Ishikawa (cell line): ENCODE results near the gene LRRC26.

Experiments used
- CEBPB ChIP-seq: IDR thresholded peaks from 2 replicates; pipeline ENCODE4 v1.6.1; 2012
- CREB1 ChIP-seq: IDR thresholded peaks from 2 replicates; pipeline ENCODE4 v1.6.1; 2012; ENCODE audit warnings: low read depth
- EGR1 ChIP-seq: IDR thresholded peaks from 2 replicates; pipeline ENCODE4 v1.6.1; 2012
- EP300 ChIP-seq: IDR thresholded peaks from 2 replicates; pipeline ENCODE4 v1.6.1; 2012; ENCODE audit warnings: borderline replicate concordance
- FOXM1 ChIP-seq: IDR thresholded peaks from 2 replicates; pipeline ENCODE4 v1.6.1; 2012; ENCODE audit warnings: low read depth, borderline replicate concordance
- MAX ChIP-seq: IDR thresholded peaks from 2 replicates; pipeline ENCODE4 v1.6.1; 2012
- NFIC ChIP-seq: IDR thresholded peaks from 2 replicates; pipeline ENCODE4 v1.6.1; 2012
- RAD21 ChIP-seq: IDR thresholded peaks from 2 replicates; pipeline ENCODE4 v1.6.1; 2012; ENCODE audit warnings: low read depth
- REST ChIP-seq: IDR thresholded peaks from 2 replicates; pipeline ENCODE4 v1.6.1; 2012; ENCODE audit warnings: low read depth, mild to moderate bottlenecking
- TAF1 ChIP-seq: IDR thresholded peaks from 2 replicates; pipeline ENCODE4 v1.6.1; 2012; ENCODE audit warnings: low read depth, mild to moderate bottlenecking
- TCF12 ChIP-seq: IDR thresholded peaks from 2 replicates; pipeline ENCODE4 v1.6.1; 2012; ENCODE audit warnings: low read depth
- TEAD4 ChIP-seq: IDR thresholded peaks from 2 replicates; pipeline ENCODE4 v1.6.1; 2012
- USF1 ChIP-seq: IDR thresholded peaks from 2 replicates; pipeline ENCODE4 v1.6.1; 2012
- YY1 ChIP-seq: IDR thresholded peaks from 2 replicates; pipeline ENCODE4 v1.6.1; 2012; ENCODE audit warnings: low read depth
- ZBTB7A ChIP-seq: IDR thresholded peaks from 2 replicates; pipeline ENCODE4 v1.6.1; 2012; ENCODE audit warnings: low read depth

LRRC26 gene

GRCh38 chr9:137186385-137186784 lies 16.5 kb upstream of the LRRC26 start:
- no peak for TF ChIP-seq YY1
- TF ChIP-seq ZBTB7A, result no peak
- TF ChIP-seq CEBPB, result no peak
- no peak for TF ChIP-seq TAF1
- TF ChIP-seq TEAD4, result no peak
- no peak for TF ChIP-seq CREB1
- no peak for TF ChIP-seq NFIC
- TF ChIP-seq TCF12, result no peak
- TF ChIP-seq USF1, result no peak
- TF ChIP-seq FOXM1, result no peak
- no peak for TF ChIP-seq RAD21
- TF ChIP-seq MAX, result no peak
- TF ChIP-seq EGR1, result no peak
- no peak for TF ChIP-seq REST
- TF ChIP-seq EP300, result no peak

- no peak for TF ChIP-seq TCF12
- TF ChIP-seq MAX, result no peak
- no peak for TF ChIP-seq CEBPB
- no peak for TF ChIP-seq FOXM1
- no peak for TF ChIP-seq CREB1
- TF ChIP-seq TEAD4, result no peak
- no peak for TF ChIP-seq ZBTB7A
- TF ChIP-seq RAD21, result no peak
- TF ChIP-seq USF1, result no peak
- no peak for TF ChIP-seq EGR1
- TF ChIP-seq EP300, result no peak
- TF ChIP-seq REST, result no peak
- no peak for TF ChIP-seq NFIC
Measured at GRCh38 chr9:137185921-137186320, 16.1 kb upstream of the LRRC26 start.

- TF ChIP-seq USF1, result no peak
- TF ChIP-seq CEBPB, result no peak
- no peak for TF ChIP-seq FOXM1
- TF ChIP-seq EP300, result no peak
- no peak for TF ChIP-seq RAD21
Measured at GRCh38 chr9:137184881-137185660, 15.2 kb upstream of the LRRC26 start.

- TF ChIP-seq REST, result no peak
- no peak for TF ChIP-seq TEAD4
- no peak for TF ChIP-seq TAF1
- no peak for TF ChIP-seq USF1
- TF ChIP-seq EP300, result no peak
- no peak for TF ChIP-seq CREB1
- no peak for TF ChIP-seq FOXM1
- TF ChIP-seq MAX, result no peak
- no peak for TF ChIP-seq CEBPB
- TF ChIP-seq TCF12, result no peak
- no peak for TF ChIP-seq NFIC
- no peak for TF ChIP-seq RAD21
- no peak for TF ChIP-seq YY1
- no peak for TF ChIP-seq EGR1
Measured at GRCh38 chr9:137183980-137184595, 14.2 kb upstream of the LRRC26 start.
